AG08396 (cell line): ENCODE measurements around the gene RBMXL3.
"Not testable (repeated sequence)": the region's sequence is repeated elsewhere in the genome, so short reads cannot be mapped to it uniquely, and the experiment has no call there.

Experiments used
- DNase-seq: peaks from one replicate; pipeline ENCODE4 v3.0.0; 2012; ENCODE audit warnings: low spot score, mixed read lengths

The RBMXL3 gene

GRCh38 chrX:115189110-115189509 is at the start of gene RBMXL3:
Gene RBMXL3, plus strand, starts transcription at chrX:115189410. Its CDS starts 32 bp downstream, at chrX:115189442.
- DNase-seq, result no peak

GRCh38 chrX:115142057-115142456 is 47.2 kb upstream of the RBMXL3 start:
- DNase-seq, result no peak

DNA sequence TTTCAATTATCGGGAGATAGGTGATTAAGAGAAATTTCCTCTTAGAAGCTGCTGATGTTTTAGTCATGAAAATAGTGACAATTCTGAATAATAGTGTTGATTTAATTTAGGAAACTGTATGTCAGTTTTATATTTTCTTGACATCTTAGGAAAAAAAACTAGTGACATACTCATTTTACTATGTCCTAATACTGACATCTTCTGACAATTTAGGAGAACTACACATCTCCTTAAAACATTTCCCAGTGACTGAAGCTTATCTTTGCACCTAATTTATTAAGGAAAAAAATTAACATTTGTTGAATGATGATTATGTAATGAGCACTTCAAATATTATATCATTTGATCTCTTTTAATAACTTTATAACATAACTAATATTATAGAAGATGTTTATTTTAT is 42.0 kb upstream of the RBMXL3 start:
- no peak for DNase-seq

DNA sequence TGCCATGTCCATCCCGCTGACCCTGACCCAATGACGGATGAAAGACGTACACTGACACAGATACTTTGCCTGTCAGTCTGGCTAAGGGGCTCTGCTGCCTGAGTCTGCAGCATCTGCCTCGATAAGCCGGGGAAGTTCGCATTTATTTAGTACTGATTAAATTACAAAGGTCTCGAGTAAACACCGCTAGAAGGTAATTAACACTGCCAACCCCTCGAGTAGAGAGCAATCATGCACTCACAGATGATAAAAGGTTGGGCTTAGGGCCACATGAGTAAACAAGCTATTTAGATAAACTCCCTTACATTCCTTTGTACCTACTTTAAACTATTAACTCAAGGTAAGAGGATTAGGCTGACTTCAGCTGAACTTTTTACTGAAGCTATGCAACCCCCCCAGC is 16.0 kb upstream of the RBMXL3 start:
- no peak for DNase-seq

GRCh38 chrX:115174548-115174947 is 14.7 kb upstream of the RBMXL3 start:
- DNase-seq, result no peak

- DNase-seq, result no peak
Observed at GRCh38 chrX:115177932-115178331, 11.3 kb upstream of the RBMXL3 start.

DNA sequence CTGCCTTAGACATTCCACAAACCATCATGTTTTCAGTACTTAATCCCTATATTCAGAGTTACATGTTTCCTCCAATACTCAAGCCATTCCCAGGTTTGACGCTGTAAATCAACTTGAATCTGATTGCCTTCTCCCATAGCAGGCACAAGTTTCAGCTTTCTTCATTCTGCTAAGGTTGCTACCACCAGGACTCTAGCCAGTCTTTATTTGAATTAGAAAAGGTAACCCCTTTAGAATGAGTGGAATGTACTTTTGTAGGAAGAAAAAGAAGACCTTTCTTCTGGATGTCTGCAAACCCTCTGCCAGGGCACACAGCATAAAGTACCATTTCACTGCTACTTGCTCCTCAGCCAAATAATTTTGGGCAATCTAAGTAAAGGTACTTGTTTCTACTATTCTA is 10.7 kb upstream of the RBMXL3 start:
- no peak for DNase-seq

GRCh38 chrX:115183980-115184379 is 5.2 kb upstream of the RBMXL3 start:
- peak; percentile 33 for DNase-seq

DNA sequence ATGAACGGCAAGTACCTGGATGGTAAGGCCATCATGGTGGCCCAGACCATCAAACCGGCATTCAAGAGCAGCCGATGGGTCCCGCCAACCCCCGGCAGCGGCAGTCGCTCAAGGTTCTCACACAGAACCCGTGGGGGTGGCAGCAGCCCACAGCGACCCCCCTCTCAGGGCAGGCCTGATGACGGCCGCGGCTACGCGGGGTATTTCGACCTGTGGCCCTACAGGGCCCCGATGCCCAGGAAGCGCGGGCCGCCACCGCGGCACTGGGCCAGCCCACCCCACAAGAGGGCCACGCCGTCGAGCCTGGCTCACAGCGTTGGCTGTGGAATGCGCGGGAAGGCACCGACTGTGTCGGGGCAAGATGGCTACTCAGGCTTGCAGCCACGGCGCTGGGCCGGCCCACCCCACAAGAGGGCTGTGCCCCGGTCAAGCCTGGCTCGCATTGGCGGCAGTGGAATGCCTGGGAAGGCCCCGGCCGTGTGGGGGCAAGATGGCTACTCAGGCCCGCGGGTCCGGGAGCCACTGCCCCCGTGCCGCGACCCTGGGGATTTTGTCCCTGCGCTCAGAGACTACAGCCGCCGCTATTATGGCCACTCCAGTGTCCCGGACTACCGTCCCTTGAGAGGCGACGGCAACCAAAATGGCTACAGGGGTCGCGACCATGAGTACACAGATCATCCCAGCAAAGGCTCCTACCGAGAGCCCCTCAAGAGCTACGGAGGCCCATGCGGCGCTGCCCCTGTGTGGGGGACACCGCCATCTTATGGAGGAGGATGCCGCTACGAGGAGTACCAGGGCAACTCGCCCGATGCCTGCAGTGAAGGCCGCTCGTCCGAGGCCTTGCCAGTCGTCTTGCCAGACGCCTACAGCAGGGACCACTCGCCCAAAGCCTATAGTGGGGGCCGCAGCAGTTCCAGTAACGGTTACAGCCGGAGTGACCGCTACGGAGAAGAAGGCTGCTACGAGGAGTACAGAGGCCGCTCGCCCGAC is 731 bp downstream of the RBMXL3 start:
- DNase-seq, result no peak

GRCh38 chrX:115190636-115191489 is 1.7 kb downstream of the RBMXL3 start:
- no peak for DNase-seq

GRCh38 chrX:115191490-115192243 is 2.5 kb downstream of the RBMXL3 start:
- no peak for DNase-seq

DNA sequence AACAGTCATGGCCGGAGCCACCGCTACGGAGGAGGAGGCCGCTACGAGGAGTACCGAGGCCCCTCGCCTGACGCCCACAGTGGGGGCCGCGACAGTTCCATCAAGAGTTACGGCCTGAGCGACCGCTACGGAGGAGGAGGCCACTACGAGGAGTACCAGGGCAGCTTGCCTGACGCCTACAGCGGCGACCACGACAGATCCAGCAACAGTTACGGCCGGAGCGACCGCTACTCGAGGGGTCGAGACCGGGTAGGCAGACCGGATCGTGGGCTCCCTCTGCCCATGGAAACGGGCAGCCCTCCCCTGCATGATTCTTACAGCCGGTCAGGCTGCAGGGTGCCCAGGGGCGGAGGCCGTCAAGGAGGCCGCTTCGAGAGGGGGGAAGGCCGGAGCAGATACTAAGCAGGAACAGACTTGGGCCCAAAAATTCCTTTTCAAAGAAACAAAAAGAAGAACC is 3.1 kb downstream of the RBMXL3 start:
- DNase-seq, result no peak

- no peak for DNase-seq
Observed at GRCh38 chrX:115204040-115204439, 14.8 kb downstream of the RBMXL3 start.

DNA sequence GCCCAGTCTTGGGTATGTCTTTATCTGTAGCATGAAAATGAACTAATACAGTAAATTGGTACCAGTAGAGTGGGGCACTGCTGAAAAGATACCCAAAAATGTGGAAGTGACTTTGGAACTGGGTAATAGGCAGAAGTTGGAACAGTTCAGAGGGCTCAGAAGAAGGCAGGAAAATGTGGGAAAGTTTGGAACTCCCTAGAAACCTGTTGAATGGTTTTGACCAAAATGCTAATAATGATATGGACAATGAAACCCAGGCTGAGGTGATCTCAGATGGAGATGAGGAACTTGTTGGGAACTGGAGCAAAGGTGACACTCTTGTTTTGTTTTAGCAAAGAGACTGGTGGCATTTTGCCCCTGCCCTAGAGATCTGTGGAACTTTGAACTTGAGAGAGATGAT is 20.3 kb downstream of the RBMXL3 start:
- DNase-seq, result not testable (repeated sequence)

- no peak for DNase-seq
Observed at GRCh38 chrX:115214151-115214550, 24.9 kb downstream of the RBMXL3 start.

DNA sequence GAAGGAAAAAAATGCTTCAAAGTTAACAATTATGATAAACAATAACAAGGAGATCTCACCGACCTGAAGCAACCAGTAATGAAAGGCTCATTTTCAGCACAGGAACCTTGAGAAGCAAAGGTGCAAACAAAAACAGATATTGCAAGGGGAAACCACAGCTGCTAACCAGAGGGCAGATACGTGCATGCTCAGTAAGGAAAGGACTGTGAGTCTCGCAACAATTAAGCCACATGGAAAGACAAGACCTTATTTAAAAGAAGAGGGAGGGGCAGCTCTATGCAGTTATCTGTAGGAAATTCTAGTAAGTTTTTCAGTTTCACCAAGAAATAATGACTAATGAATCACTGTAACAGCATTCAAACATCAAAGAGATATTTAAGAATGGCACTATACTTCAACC is 25.4 kb downstream of the RBMXL3 start:
- DNase-seq, result no peak

GRCh38 chrX:115217346-115217745 is 28.1 kb downstream of the RBMXL3 start:
- DNase-seq, result not testable (repeated sequence)

- DNase-seq, result no peak
Observed at GRCh38 chrX:115226929-115227328, 37.7 kb downstream of the RBMXL3 start.

DNA sequence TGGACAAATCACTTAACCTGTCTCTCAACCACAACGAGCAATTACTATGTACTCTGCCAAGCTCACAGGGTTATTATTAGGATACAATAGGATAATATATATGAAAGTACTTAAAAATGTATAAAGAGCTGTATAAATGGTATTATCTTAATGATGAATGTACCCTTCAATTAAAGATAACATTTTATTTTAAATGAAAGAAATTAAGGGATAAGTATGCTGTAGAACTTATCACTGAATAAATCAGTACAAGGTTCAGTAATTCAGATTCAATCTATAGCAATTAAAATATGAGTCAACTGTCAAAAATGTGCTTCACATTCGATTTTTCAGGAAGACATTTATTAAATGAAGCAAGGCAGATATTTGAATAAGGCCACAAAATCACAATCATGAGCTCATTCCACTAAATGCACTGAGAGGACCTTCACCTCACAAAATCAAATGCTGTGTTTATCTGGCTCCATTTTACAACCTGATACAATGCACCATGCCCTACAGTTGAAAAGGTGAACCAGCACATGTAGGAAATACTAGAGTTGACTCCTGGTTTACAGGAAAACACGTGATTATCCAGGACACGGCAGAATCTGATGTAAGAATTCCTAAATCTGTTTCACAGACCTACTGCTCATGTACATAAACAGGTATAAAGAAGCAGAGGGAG is 40.3 kb downstream of the RBMXL3 start:
- DNase-seq, result no peak

GRCh38 chrX:115232933-115233496 is 43.8 kb downstream of the RBMXL3 start:
- peak; percentile 12 for DNase-seq
